GM18498 (cell line): ENCODE measurements around the gene TMOD4.

Experiments
- ATAC-seq: cut with Tn5 transposase; IDR thresholded peaks from one replicate; pipeline ENCODE4 v1.9.1; 2021; ENCODE audit warnings: mild to moderate bottlenecking, moderate library complexity; ENCODE audit not compliant: unreplicated experiment

TMOD4 gene

GRCh38 chr1:151143986-151144385 is 31.8 kb downstream of the TMOD4 start:
- ATAC-seq = no peak

DNA sequence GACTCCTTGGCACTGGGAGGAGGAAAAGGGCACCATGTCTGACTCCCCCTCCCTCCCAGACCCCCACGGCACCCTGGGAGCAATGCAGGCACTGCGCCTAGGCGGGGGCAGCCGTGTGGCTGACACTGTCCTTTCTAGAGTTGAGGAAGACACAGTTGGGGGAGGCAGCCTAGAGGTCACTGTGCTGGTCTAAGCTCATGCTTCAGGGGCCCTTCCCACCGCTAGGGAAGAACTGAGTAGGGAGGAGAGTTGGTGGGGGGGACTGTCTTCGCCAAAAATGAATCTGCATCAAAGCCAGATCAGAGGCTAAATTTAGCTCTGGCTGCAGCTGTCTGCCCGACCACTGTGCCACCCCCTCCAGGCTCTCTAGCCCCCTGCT is 32.7 kb downstream of the TMOD4 start:
- ATAC-seq = no peak

GRCh38 chr1:151142411-151143056 is 33.2 kb downstream of the TMOD4 start:
- ATAC-seq = no peak

DNA sequence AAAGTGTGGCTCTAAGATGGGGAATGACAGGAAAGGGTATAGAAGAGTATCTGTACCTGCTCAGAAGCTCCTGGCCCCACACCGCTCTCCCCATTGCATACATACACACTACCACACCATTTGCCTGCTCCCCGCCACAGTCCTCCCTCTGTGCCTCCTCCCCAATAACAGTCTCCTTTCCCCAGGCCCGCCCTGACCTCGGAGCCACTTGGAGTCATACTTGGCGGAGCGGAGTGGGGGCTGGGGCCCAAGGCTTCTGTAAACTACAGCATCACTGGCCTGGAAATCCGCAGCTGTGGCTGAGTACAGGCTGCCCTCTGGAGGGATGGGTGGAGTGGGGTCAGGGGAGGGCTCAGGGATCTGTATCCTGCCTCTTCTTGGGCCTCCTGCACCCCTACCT is 38.0 kb downstream of the TMOD4 start:
- ATAC-seq = no peak

DNA sequence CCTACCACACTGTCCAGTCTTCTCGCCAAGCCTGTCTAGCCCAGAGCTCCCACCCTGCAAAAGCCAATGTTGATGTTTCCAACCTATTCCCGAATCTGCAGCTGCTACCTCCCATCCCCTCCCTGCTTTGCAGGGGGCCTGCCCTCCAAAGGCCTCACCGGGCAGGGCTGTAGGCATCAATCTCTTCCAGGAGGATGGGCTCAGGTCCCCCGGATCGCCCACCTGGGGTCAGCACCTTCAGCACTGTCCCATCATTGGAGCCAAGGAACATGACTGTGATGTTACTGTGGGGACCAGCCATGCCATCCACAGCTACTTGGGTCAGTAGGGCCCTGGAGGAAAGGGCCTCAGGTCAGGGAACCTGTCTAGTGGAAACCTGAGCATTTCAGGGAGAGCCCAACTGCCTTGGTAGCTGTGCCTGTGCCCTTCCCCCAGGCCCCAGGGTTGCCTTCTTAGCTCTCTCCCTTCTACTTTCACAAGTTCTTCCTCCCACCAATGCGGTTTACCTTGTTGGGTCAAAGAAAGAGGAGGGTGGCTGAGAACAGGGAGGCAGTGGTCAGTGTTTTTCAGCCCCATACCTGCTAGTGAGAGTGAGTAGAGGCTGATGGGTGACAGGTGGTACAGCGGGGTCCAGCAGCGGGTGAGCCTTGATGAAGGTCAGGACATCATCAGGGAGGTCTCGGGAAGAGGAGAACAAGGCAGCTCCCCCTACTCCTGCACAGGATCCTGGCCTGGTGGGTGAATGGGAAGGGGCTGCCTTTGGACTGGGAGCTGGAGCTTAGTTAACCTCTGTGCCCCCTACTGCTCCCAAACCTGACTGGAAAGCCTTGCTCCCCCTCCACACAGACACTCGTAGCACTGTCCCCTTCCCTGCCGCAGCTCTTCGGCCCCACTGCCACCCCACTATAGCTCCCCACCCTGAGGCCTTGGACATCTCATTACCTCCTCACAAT is 40.1 kb downstream of the TMOD4 start:
- ATAC-seq = no peak

DNA sequence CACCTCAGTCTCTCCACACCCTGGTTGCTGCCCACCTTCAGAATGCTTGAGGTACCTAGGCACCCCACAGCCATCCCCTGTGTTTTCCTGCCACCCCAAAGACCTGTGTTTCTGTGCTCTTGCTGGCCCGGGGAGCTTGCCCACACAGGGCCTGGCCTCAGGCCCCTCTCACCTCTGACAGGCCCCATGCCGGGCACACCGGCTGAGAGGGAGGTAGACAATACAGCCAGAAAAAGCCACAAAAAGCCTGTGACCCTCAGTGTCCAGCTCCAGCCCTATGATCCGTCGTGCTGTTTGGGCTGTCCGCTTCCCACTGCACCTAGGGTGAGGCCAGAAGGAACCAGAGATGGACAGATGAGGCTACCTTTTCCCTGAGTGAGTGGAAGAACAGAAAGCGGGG is 40.8 kb downstream of the TMOD4 start:
- no peak for ATAC-seq

DNA sequence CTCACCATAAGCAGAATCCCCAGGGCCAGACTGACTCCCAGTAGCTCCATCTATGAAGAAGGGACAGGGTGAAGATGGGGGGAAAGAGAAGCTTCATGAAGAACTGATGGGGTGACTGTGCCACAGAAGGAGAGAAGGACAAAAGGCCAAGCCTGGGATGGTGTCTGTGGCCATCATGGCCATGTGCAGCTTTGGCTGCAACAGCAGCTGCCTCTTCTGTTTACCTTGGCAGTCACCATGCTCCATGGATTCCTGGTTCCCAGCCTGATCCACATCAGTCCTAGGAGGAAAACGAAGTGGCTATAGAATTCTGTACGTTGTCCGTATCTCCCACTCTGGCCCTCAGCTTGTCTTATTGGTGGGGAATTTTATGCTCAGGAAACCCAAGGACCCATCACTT is 41.4 kb downstream of the TMOD4 start:
- no peak for ATAC-seq

DNA sequence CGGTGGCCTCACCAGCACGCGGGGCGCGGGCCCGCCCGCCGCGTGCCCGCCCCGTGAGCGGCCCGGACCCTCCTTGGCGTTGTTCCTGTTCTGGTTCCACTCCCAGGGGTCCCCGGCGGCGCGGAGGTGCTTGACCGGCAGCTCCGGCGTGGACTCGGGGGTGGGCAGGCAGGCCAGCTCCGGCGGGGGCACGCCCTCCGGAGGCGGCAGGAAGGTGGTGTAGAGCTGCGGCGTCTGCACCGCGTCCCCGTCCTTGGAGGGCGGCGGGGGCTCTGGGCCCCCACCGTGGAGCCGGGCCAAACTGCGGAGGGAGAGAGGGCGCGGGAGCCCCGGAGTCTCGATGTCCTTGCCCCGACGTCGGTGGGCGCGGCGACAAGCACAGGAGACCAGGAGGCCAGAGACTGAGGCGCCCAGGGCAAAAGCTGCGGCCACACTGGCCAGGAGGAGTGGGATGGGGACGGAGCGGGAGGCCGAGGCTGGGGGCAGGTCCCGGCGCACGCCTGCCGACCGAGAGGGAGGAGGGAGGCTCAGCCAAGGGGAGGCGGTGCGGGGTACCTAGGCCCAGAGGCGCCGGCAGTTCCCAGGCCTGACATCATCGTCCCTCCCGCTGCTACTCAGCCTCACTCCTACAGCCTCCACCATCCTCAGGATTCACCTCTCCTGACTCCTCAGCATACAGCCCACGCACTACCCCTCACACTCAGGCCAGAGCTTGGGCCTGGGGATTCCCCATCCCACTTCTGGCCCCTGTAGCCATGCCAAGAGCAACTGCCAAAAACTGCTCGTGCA is 42.6 kb downstream of the TMOD4 start:
- ATAC-seq = no peak

- no peak for ATAC-seq
Measured at GRCh38 chr1:151132335-151133017, 43.3 kb downstream of the TMOD4 start.

GRCh38 chr1:151131701-151132334 is 44.0 kb downstream of the TMOD4 start:
- no peak for ATAC-seq

GRCh38 chr1:151130987-151131586 is 44.7 kb downstream of the TMOD4 start:
- peak; percentile 86 for ATAC-seq

- no peak for ATAC-seq
Measured at GRCh38 chr1:151128800-151129199, 47.0 kb downstream of the TMOD4 start.

DNA sequence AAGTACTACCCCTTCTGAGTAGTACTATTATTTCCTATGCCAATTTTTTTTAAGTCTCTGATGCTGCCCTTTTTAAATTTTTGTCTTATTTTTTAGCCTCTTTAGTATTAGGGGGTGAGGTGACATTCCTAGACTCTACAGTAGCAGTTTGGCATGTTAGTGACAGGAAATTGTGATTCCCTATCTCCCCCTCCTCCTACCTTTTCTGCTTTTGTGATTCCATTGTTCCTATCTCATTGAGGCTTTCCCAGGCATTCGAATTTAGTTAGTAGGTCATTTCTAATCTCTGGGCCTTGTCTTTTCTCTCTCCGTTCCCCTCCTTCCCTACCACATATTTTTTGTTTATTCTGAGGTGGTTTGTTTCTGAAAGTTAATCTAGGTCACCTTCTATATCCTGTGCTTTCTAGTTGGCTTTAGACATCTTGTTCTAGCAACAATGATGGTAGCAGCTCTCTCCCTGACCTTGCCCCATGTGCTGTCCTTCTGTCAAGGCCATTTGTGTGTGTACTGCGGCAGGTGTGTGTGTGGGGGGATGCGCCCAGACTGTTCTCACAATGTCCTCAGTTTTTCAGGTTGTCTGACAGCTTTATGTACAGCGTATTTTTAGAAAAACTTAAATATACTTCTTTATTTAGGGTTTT is 50.9 kb downstream of the TMOD4 start:
- no peak for ATAC-seq
